ENCODE measurements around the gene IPPK. TPM values are rescaled to one million over a fixed set of nuclear protein-coding genes. Genes with fewer than 3 reads are reported as not detected.

Gene IPPK
- total RNA-seq, 2 experiments from 2014 or later = 14.8 to 16.8 TPM

GRCh38 chr9:92620845-92621244, 49.1 kb downstream of the IPPK start:
- ChIA-PET CTCF (no interaction called here), POLR2A (no interaction called here)

- ChIA-PET CTCF (interaction anchor here (0.8 kb wide), 1 partner anchor 12 kb away, joined by 3 read pairs; no protein-coding TSS in a partner anchor), POLR2A (no interaction called here)
Measured at GRCh38 chr9:92619601-92620300, 50.2 kb downstream of the IPPK start.

- ChIA-PET POLR2A (no interaction called here), CTCF (interaction anchor here (0.9 kb wide), 1 partner anchor 15 kb away, joined by 3 read pairs; no protein-coding TSS in a partner anchor)
Measured at GRCh38 chr9:92618633-92619225, 51.2 kb downstream of the IPPK start.

GRCh38 chr9:92617951-92618510, 51.9 kb downstream of the IPPK start:
- ChIA-PET POLR2A (no interaction called here), CTCF (interaction anchor here (0.9 kb wide), 1 partner anchor 16 kb away, joined by 3 read pairs; no protein-coding TSS in a partner anchor)

- ChIA-PET CTCF (interaction anchor here (0.6 kb wide), 1 partner anchor 21 kb away, joined by 3 read pairs; no protein-coding TSS in a partner anchor), POLR2A (no interaction called here)
Measured at GRCh38 chr9:92617195-92617813, 52.6 kb downstream of the IPPK start.

- POLR2A ChIA-PET = no interaction called here
- CTCF ChIA-PET = interaction anchor here (0.6 kb wide), 1 partner anchor 21 kb away, joined by 3 read pairs; no protein-coding TSS in a partner anchor
Measured at GRCh38 chr9:92616655-92617111, 53.2 kb downstream of the IPPK start.

GRCh38 chr9:92616199-92616641, 53.7 kb downstream of the IPPK start:
- ChIA-PET CTCF (no interaction called here), POLR2A (no interaction called here)

GRCh38 chr9:92615790-92616189, 54.1 kb downstream of the IPPK start:
- ChIA-PET POLR2A (no interaction called here), CTCF (no interaction called here)

GRCh38 chr9:92614763-92615461, 55.0 kb downstream of the IPPK start:
- CTCF ChIA-PET = no interaction called here
- POLR2A ChIA-PET = no interaction called here

GRCh38 chr9:92614123-92614510, 55.8 kb downstream of the IPPK start:
- POLR2A ChIA-PET = no interaction called here
- CTCF ChIA-PET = no interaction called here

GRCh38 chr9:92613268-92614122, 56.4 kb downstream of the IPPK start:
- ChIA-PET CTCF (no interaction called here), POLR2A (interaction anchor here (0.6 kb wide), 1 partner anchor 42 kb away, joined by 3 read pairs; no protein-coding TSS in a partner anchor)

GRCh38 chr9:92612816-92613215, 57.1 kb downstream of the IPPK start:
- CTCF ChIA-PET = no interaction called here
- POLR2A ChIA-PET = interaction anchor here (0.6 kb wide), 1 partner anchor 43 kb away, joined by 3 read pairs; no protein-coding TSS in a partner anchor

- CTCF ChIA-PET = no interaction called here
Measured at GRCh38 chr9:92612292-92612691, 57.6 kb downstream of the IPPK start.

GRCh38 chr9:92611621-92612285, 58.2 kb downstream of the IPPK start:
- ChIA-PET CTCF (no interaction called here), POLR2A (no interaction called here)

More at GRCh38 chr9:92612292-92612691, 57.6 kb downstream of the IPPK start:
- POLR2A ChIA-PET = no interaction called here

- POLR2A ChIA-PET = no interaction called here
- CTCF ChIA-PET = no interaction called here
Measured at GRCh38 chr9:92610470-92611420, 59.2 kb downstream of the IPPK start.

GRCh38 chr9:92608909-92609445, 61.0 kb downstream of the IPPK start:
- ChIA-PET POLR2A (no interaction called here), CTCF (no interaction called here)

All from activated CD8-positive, alpha-beta memory T cell treated with anti-CD3 and anti-CD28 coated beads for 36 hours (primary cell).